Keratinocyte (primary cell): ENCODE measurements around the gene CHD9.

Experiments
- CTCF ChIP-seq, 3 experiments: IDR thresholded peaks in 1 of 3; conservative IDR thresholded peaks in 1 of 3; optimal IDR thresholded peaks in 1 of 3; 2 replicates in 2 of 3; 3 replicates in 1 of 3; pipeline versions ENCODE3 to v1.5.1; 2011; ENCODE audit warnings: low read length in 3 of 3, mild to moderate bottlenecking in 3 of 3, moderate library complexity in 2 of 3, control low read depth in 1 of 3, inconsistent platforms in 1 of 3; ENCODE audit not compliant: insufficient read depth in 2 of 3; ENCODE audit errors: extremely low read depth in 1 of 3
- EZH2 ChIP-seq: IDR thresholded peaks from one replicate; pipeline ENCODE4 v1.6.1; 2012; ENCODE audit warnings: inconsistent platforms, mild to moderate bottlenecking, low read length, moderate library complexity

- TF ChIP-seq CTCF (optimal IDR thresholded peaks at IDR 0.05 in 1 of 3, IDR thresholded peaks at IDR 0.05 in 1 of 3, conservative IDR thresholded peaks at IDR 0.05 in 1 of 3; ENCODE audit: extremely low read depth in 1 of 3, insufficient read depth in 2 of 3, low read length in 3 of 3) = no peak
- TF ChIP-seq EZH2 = no peak
Observed at GRCh38 chr16:53378138-53378537, 323.3 kb downstream of the CHD9 start.
